AG08396 (cell line): ENCODE results near the gene CFAP99.
A peak's percentile ranks its signal among the peaks of the same experiment; 100 is the strongest.
"Not testable (repeated sequence)": the region's sequence is repeated elsewhere in the genome, so short reads cannot be mapped to it uniquely, and the experiment has no call there.

Source experiments
- DNase-seq: peaks from one replicate; pipeline ENCODE4 v3.0.0; 2012; ENCODE audit warnings: low spot score, mixed read lengths

CFAP99 gene

GRCh38 chr4:2449051-2449450, 30.3 kb downstream of the CFAP99 start:
- DNase-seq: no peak

GRCh38 chr4:2449511-2450392, 31.0 kb downstream of the CFAP99 start:
- DNase-seq: no peak

- no peak for DNase-seq
Observed at GRCh38 chr4:2450394-2451035, 31.8 kb downstream of the CFAP99 start.

- DNase-seq: no peak
Observed at GRCh38 chr4:2451036-2451520, 32.3 kb downstream of the CFAP99 start.

- no peak for DNase-seq
Observed at GRCh38 chr4:2451821-2452785, 33.3 kb downstream of the CFAP99 start.

- DNase-seq: no peak
Observed at GRCh38 chr4:2457481-2458295, 38.9 kb downstream of the CFAP99 start.

- DNase-seq: no peak
Observed at GRCh38 chr4:2458546-2459491, 40.1 kb downstream of the CFAP99 start.

GRCh38 chr4:2459589-2460349, 41.0 kb downstream of the CFAP99 start:
- DNase-seq: no peak

- DNase-seq: no peak
Observed at GRCh38 chr4:2461246-2461960, 42.6 kb downstream of the CFAP99 start.

- peak; percentile 92 for DNase-seq
Observed at GRCh38 chr4:2462218-2462991, 43.6 kb downstream of the CFAP99 start.

GRCh38 chr4:2462992-2463762, 44.4 kb downstream of the CFAP99 start:
- DNase-seq: no peak

- no peak for DNase-seq
Observed at GRCh38 chr4:2465032-2465431, 46.3 kb downstream of the CFAP99 start.

- DNase-seq: not testable (repeated sequence)
Observed at GRCh38 chr4:2465544-2465943, 46.8 kb downstream of the CFAP99 start.

- peak; percentile 99 for DNase-seq
Observed at GRCh38 chr4:2468456-2469191, 49.9 kb downstream of the CFAP99 start, which contains the start of gene RNF4. Gene RNF4 (plus strand): TSS chr4:2469106. CDS start chr4:2490494, 21,388 bp downstream.

- peak; percentile 71 for DNase-seq
Observed at GRCh38 chr4:2469192-2469984, 50.6 kb downstream of the CFAP99 start.
